CD4-positive, alpha-beta T cell treated with Interleukin-1 beta for 1 hour (primary cell): Measurements from ENCODE around the gene WDHD1.
A peak's percentile ranks its signal among the peaks of the same experiment; 100 is the strongest.
"Not testable (repeated sequence)": the region's sequence is repeated elsewhere in the genome, so short reads cannot be mapped to it uniquely, and the experiment has no call there.

Source experiments
- DNase-seq, 2 donors: peaks; one replicate each; pipeline ENCODE4 v3.0.0-alpha.2; 2020 to 2022

WDHD1 gene

DNA sequence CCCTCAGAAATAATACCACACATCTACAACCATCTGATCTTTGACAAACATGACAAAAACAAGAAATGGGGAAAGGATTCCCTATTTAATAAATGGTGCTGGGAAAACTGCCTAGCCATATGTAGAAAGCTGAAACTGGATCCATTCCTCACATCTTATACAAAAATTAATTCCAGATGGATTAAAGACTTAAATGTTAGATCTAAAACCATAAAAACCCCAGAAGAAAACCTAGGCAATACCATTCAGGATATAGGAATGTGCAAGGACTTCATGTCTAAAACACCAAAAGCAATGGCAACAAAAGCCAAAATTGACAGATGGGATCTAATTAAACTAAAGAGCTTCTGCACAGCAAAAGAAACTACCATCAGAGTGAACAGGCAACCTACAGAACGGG lies 74.1 kb downstream of the WDHD1 start:
- DNase-seq = not testable (repeated sequence)

DNA sequence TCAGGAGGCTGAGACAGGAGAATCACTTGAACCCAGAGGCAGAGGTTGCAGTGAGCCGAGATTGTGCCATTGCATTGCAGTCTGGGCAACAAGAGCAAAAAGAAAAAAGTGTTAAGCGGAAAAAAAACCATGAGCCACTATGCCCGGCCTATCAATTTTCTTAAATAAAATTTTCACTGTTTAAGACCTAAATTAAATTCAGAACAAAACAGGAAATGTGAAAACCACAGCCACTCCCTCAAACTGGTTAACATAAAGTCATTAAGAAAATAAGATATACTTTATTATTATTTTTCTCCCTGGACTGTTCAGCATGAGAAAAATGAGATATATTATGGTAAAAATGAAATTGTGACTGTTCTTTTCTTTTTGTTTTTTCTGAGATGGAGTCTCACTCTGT lies 79.7 kb downstream of the WDHD1 start:
- DNase-seq = peak in 1 of 2 donors; percentile 14

DNA sequence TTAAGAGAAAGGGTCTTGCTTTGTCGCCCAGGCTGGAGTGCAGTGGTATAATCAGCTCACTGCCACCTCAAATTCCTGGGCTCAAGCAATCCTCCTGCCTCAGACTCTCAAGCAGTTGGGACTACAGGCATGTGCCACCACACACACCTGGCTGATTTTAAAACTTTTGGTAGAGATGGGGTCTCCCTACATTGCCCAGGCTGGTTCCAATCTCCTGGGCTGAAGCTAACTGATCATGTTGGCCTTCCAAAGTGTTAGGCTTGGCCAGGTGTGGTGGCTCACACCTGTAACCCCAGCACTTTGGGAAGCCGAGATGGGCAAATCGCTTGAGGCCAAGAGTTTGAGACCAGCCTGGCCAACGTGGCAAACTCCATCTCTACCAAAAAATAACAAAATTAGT lies 80.4 kb downstream of the WDHD1 start:
- no peak for DNase-seq

DNA sequence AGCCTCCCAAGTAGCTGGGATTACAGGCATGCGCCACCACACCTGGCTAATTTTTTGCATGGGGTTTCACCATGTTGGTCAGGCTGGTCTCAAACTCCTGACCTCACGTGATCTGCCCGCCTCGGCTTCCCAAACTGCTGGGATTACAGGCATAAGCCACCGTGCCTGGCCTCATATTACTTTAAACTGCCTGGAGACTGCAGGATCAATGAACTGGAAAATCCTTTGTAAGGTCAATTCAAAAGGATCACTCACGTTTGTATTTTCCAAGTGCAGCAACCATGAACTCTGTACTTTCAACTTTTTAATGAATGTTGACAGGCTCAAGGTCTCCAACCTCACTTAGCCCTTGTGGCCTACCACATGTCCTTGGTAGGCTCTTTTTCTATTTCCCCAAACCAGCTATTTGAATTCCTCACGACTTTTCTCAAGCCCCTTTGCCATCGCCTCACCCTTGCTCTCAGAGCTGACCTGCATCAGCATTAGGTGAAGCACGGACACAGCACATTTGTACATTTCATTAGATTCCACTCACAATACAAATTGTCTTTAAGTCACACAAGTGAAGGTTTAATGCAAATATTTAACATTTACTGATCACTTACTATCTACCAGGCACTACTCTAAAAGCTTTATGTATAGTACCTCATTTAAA lies 82.0 kb downstream of the WDHD1 start:
- DNase-seq = no peak

DNA sequence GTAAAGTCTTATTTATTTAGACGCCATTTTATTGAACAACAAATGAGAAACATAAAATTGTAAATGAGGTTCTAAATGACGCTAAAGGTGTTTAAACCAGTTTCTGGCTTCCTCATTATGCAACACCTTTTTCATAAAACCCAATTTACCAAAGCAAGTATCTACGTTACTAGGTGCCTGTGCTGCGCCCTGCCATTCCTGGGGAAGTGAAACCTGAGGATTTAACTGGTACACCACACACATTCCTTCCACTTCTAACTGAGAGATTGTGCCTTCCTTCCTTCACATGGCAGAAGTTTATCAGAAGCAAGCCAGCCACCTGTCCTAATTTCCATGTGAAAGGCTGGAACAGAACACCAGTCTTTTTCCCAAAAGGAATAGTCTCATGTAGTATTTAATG lies 84.0 kb downstream of the WDHD1 start:
- peak in 1 of 2 donors; percentile 2 for DNase-seq

DNA sequence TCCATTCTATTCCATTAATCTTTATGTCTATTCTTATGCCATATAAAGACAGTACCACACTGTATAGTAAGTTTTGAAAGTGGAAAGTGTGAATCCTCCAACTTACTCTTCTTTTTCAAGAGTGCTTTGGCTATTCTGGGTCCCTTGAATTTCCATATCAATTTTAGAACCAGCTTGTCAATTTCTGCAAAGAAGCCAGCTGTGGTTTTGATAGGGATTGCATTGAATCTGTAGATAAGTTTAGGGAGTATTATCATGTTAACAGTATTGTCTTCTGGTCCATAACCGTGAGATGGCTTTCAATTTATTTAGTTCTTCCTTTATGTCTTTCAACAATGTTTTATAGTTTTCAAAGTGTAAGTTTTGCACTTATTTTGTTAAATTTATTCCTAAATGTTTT lies 90.1 kb downstream of the WDHD1 start:
- no peak for DNase-seq

DNA sequence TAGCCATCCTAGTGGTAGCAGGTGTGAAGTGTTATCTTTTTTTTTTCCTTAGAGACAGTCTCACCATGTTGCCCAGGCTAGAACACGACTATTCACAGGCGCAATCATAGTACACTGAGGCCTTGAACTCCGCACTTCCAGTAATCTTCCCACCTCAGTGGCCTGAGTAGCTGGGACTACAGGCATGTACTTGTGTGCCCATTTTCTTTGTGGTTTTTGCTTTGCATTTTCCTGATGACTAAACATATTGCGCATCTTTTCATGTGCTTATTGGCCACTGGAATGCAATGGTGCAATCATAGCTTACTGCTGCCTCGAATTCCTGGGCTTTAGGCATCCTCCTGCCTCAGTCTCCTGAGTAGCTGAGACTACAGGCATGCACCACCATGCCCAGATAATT lies 90.9 kb downstream of the WDHD1 start:
- no peak for DNase-seq

DNA sequence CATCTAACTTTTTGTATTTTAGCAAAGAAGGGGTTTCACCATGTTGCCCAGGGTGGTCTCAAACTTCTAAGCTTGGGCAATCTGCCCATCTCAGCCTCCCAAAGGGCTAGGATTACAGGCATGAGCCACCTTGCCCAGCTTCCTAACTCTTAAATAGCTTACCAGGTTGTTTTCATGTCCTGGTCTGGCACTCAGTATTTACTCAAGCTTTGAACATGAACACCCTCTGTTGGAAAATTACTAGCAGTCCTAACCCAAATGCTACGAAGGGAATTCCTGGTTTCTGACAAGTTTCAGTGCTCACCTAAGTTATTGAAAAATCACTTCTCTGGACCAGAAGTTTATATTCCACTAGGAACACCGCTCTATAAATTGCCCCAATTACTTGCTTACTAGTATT lies 91.8 kb downstream of the WDHD1 start:
- DNase-seq = no peak

DNA sequence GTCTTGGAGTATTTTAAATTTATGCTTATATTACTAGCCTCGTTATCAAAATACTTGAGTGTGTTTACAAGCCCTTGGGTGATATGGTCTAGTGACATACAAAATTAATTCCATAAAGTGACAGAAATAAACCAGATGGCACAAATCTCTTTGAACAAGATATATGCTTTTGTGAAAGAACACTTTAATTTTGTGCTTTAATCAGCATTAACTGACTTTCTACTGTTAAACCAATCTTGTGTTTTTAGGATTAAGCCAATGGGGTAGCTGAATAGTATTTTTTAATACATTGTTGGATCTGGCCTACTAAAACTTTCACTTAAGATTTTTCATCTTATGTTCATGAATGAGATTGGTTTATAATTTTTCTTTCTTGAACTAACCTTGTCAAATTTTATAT lies 93.9 kb downstream of the WDHD1 start:
- DNase-seq = no peak

DNA sequence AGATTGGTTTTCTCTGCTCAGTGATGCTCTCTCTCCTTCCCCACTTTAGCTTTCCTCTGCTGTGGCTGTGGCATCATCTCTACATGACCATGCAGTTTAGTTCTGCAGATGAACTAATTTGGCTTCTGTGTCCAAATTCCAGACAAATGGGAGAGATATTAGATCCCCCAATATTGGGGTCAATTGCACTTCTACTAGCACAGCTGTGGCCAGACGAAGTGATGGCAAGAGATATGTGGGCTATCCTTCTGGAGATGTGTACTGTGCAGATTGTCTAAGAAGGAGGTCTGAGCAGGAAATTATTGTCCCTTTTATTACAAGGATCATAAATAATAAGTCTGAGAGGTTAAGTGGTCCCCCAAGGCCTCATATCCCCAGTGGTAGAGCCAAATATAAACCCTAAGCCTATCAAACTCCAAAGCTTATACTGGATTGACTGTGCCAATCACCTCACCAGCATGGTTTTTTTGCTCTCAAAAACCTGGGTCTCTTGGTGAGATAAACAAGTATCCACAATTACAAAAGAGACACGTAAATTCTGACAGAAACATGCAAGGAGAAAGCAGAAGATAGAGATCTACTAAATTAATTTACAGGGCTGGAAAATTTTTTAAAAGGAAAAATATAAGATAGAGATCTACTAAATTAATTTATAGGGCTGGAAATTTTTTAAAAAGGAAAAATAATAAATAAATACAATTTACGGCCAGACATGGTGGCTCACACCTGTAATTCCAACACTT lies 95.1 kb downstream of the WDHD1 start:
- DNase-seq = no peak

DNA sequence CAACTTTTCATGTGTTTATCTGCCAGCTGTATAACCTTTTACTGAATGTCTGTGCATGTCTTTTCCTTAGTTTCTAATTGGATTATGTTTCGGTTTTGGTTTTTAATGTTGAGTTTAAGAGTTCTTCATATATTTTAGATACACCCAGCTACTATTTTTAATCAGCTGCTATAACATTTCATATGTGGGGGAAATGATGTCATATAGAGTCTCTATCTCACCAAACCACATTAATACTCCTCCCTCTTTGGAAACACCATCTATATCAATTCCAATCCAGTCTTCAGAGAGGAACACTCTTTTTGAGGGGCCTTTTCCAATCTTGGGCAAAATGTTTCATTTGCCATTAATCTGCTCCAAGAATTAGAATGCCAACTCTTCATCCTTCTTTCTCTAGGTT lies 95.8 kb downstream of the WDHD1 start:
- DNase-seq = no peak

DNA sequence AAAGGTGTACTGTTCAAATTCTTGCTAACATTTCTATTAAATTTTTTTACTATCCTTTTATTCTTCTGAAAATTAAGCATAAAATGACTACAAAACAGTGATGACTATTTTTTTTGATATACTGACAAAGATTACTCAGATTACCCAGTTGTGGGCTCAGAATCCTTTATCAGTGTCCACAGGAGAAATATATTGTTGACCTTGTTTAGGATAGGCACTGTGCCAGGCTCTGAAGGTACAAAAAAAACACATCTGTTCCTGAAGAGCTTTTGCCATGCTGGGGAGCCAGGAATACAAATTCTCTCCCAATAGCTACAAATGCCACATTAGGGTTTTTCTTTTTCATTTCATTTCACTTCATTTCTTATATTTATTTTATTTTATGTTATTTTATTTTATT lies 97.3 kb downstream of the WDHD1 start:
- no peak for DNase-seq

DNA sequence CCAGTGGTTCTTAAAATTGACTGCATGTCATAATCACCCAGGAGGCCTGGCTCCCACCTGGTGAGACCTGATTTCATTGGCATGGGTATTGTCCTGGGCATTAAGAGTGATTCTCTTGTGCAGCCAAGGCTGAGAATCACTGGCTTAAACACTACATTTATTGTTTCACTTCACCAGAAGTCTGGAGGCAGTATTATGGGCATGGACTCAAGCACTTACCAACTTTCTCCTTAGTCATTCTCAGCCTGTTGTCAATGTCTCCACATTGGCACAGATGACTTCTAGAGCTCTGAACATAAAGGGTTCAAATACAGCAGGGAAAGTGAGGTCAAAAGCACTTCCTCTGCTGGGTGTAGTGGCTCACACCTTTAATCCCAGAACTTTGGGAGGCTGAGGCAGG lies 98.7 kb downstream of the WDHD1 start:
- no peak for DNase-seq

DNA sequence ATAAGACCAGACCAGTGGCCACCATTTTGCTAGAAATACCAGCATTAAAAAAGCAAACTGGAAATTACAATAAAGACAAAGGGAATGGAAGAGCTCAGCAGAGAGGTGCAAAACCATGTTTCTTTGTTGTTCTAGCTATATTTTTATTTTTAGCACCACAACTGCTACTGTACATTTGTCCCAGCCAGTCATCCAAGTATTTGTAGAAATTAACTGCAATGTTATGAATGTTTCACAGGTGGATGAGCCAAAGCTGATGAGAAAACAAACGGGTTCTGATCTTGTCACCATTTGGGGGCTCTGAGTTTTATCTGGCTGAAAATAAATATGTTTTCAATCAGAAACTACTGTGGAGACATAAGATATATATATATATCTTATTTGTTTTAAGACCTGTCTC lies 99.3 kb downstream of the WDHD1 start:
- DNase-seq = no peak

DNA sequence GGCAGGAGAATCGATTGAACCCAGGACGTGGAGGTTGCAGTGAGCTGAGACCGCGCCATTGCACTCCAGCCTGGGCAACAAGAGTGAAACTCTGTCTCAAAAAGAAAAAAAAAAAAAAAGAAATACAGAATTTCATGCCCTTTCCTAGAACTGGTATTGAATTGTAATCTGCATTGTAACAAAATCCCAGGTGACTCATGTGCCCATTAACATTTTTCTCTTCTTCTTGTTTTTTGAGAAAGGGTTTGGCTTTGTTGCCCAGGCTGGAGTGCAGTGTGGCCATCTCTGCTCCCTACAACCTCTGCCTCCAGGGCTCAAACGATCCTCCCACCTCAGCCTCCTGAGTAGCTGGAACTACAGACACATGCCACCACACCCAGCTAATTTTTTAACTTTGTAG lies 100.3 kb downstream of the WDHD1 start:
- DNase-seq = not testable (repeated sequence)

DNA sequence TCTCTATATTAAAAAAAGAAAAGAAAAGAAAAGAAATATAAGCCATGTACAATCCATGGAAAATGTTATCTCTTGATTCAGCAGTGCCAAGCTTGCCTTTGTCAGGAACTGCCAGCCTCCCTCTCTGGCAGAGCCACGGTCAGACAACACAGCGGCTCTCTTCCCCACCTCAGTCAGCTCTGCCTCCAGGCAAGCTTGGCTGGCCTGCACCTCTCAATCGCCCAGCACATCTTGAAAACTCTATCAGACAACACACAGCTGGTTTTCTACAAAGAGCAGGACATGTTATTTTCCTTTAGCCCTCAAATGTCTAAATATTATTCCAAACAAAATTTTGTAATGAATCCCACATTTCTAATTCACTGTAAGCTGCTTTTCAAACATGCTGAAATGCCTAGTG lies 104.3 kb downstream of the WDHD1 start:
- DNase-seq = no peak

DNA sequence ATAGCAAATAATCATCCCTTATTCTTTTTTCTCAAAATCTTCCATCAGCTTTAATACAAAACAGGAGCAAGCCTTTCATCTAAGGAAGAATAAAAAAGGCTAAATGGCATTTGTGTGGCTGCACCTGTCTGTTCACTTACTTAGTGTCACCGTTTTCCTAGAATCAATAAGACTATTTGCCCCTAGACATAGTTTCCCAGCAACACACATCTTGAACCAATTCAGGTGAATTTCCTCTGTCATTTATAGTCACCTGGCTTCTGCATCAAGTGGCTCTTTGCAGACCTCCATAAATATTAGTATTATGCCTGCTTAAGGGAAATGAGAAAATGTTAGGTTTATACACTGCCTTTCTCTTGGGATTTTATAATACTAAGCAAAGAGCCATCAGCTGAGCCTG lies 106.8 kb downstream of the WDHD1 start:
- no peak for DNase-seq

DNA sequence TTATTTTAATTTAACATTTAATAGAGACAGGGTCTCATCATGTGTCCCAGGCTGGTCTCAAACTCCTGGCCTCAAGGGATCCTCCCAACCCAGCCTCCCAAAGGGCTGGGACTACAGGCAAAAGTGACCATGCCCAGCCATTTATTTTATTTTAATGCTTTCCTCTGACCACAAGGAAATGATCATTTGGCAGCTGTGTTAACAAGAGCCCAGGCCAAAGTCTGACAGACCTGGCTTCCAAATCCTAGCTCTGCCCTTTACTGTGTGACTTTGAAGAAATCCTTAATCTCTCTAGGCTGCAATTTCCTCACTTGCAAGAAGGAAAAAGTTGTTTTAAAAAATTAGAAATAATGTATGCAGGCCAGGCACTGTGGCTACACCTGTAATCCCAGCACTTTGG lies 107.6 kb downstream of the WDHD1 start:
- DNase-seq = no peak

DNA sequence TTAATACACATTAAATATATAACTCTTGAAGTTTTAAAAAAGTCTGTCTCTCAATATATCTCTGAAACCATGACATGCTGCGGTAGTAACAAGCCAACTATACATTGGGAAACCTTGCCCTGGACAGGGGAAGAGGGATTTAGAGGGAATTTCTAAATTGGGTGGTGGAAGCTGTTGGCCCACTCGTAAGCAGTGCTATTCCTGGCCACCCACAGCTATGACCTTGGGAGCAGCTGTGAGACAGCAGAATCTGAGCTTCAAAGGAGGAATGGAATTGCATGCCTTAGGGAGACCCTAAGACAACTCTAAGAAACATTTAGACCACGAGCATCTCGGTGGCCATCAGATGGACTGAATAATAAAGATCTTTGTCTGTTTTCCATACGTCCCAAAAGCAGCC lies 108.5 kb downstream of the WDHD1 start:
- no peak for DNase-seq

DNA sequence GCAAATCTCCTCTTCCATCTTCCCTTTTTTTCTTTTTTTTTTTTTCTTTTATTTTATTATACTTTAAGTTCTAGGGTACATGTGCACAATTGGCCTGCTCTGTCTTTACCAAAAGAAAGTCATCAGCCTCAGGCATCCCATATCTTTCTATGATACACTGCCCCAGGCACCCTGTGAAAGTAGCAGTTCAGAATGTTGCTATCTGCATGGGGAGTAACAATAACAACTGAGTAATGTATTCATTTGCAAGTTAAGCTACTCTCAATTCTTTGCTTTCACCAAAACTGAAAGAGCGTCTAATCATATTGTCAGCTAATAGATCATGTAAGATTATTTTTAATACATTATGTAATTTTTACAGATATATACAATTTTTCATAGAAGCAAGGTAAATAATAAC lies 110.8 kb downstream of the WDHD1 start:
- DNase-seq = no peak

DNA sequence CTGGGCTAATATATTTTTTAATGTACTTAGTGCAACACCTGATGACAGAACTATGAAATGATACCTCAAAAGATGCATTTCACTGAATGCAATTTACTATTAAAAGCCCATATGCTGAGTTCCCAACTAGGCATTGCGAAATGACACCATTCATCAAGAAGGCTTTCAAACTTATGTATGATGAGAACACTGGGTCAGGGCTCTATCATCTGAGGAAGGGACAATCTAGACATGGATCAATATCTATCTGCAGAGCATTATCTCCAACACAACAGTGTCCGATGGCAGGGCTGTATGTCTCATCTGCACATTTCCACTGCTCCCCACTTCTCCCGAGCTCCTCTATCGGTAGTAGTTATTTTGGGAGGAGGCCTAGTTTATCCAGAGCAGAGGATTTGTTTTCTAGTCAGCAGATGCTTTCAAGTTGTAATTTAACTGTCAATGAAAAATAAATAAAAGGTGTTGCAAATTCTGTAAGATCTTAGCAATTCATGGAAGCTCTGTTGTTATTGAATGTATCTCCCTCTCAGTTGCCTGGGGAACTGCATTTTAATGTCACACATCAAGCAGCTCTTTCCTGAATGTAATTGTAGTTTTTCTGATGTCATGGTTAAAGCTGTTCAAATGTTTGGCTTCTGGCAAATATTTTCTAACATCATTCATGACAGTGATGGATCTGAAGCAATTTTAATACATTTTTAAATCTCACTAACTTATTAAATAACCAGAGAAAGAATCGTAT lies 116.9 kb downstream of the WDHD1 start:
- no peak for DNase-seq

DNA sequence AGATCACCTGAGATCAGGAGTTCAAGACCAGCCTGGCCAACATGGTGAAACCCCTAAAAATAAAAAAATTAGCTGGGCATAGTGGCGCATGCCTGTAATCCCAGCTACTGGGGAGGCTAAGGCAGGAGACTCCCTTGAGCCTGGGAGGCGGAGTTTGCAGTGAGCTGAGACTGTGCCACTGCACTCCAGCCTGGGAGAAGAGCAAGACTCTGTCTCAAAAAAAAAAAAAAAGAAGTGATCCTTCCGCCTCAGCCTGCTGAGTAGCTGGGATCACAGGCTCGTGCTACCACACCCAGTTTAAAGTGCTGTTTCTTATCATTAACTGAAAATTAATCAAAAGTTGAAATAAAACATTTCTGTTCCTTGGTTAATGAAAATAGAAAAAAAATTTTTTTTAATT lies 117.9 kb downstream of the WDHD1 start:
- DNase-seq = not testable (repeated sequence)

DNA sequence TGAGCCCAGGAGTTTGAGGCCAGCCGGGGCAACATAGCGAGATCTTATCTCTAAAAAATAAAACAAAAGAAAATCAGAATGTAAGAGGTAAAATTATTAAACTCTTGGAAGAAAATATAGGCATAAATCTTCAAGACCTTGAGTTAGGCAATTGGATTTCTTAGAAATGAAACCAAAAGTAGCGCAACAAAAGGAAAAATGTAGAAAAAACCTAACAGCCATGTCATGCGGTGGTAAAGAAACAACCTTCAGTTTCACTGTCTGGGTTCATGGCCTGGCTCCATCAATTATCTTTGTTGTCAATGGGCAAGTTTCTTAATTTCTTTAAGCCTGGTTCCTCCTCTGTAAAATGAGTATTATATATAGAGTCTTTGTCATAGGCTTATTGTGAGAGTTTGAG lies 118.7 kb downstream of the WDHD1 start:
- peak in 1 of 2 donors; percentile 37 for DNase-seq

DNA sequence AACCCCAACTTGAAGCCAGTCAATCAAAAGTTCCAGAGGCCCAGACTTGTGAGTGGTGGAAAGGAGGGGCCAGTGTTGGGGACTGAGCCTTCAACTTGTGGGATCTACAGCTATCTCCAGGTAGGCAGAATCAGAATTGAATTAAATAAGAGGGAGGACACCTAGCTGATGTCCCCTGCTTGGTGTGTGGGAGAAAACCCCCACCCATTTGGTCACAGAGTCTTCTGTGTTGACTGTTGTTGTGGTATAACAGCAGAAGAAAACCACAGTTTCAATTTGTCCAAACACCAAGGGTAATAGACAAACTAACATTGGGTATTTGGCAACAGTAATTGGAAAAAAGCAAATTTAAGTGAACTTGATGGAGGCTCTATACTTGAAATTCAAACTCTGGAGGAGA lies 120.8 kb downstream of the WDHD1 start:
- no peak for DNase-seq
